GM12892 (cell line): ENCODE results near the gene PRSS36.

Experiments used
- POLR2A ChIP-seq: IDR thresholded peaks from 2 replicates; pipeline ENCODE4 v1.6.1; 2011; ENCODE audit warnings: low read depth, low read length, control low read depth
- POLR2AphosphoS5 ChIP-seq: IDR thresholded peaks from 2 replicates; pipeline ENCODE4 v1.6.1; 2011; ENCODE audit warnings: low read depth, low read length, control low read depth
- TAF1 ChIP-seq: IDR thresholded peaks from 2 replicates; pipeline ENCODE4 v1.6.1; 2011; ENCODE audit warnings: low read depth, mild to moderate bottlenecking, control low read depth, low read length, borderline replicate concordance

DNA sequence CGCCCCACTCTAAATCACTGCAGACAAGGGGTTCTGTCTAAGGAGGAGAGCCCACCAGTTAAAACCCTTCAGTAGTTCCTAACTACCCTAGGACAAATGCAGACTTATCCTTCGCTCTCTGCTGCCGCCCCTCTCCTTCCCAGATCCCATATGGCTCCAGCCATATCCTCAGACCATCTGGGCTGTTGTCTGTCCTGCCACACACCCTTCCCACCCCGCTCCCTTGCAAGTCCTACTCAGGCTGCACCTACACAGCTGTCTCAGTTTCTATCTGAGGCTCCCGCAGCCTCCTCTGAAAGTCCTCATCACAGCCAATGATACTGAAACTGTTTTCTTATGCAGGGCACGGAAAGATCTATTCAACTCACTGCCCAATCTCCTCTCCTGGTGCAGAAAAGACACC is 42.4 kb downstream of the PRSS36 start:
- TF ChIP-seq POLR2A (no peak), POLR2AphosphoS5 (no peak), TAF1 (no peak)
